SK-N-SH (cell line): ENCODE data around the gene SGPL1. TPM values are rescaled to one million over a fixed set of nuclear protein-coding genes. Genes with fewer than 3 reads are reported as not detected.
A peak's percentile ranks its signal among the peaks of the same experiment; 100 is the strongest.

ENCODE experiments used
- CTCF ChIA-PET: fragments of 300-600, 350-600 bp; formaldehyde crosslinking; extraction: SDS; loops from one replicate; lab custom pipeline; 2021; lab: Yijun Ruan, JAX
- POLR2A ChIA-PET: fragments of 350-600 bp; sonication (Branson Sonifier 250); formaldehyde crosslinking; extraction: SDS; loops from one replicate; lab custom pipeline; 2020; ENCODE audit warnings: antibody characterized with exemption, inconsistent platforms; lab: Yijun Ruan, JAX
- DNase-seq: peaks from one replicate; pipeline ENCODE4 v3.0.0; 2012
- H2AFZ ChIP-seq: fragments of 200-600 bp; sonication (generic); 2 replicates; pipeline ENCODE4 v1.8.1; 2016; ENCODE audit warnings: antibody characterized with exemption, mild to moderate bottlenecking, low read depth
- H3F3A ChIP-seq: fragments of 200-600 bp; sonication (generic); replicated peaks from 2 replicates; pipeline ENCODE3; 2016; ENCODE audit warnings: antibody characterized with exemption, mild to moderate bottlenecking; ENCODE audit not compliant: insufficient read depth
- H3K27ac ChIP-seq, 2 experiments: fragments of 200-500 bp in 1 of 2; fragments of 200-600 bp in 1 of 2; sonication (Bioruptor generic) in 1 of 2; sonication (generic), shearing (Covaris generic) in 1 of 2; 2 replicates each; pipeline versions ENCODE4 v1.5.1 to v1.6.1; 2014 to 2016; ENCODE audit warnings: low read depth in 2 of 2, inconsistent platforms in 1 of 2, low read length in 1 of 2, mild to moderate bottlenecking in 1 of 2, mixed read lengths in 1 of 2
- H3K27me3 ChIP-seq: fragments of 200-600 bp; sonication (generic), shearing (Covaris generic); 2 replicates; pipeline ENCODE4 v1.6.1; 2016; ENCODE audit warnings: mixed run types; ENCODE audit not compliant: insufficient read depth
- H3K36me3 ChIP-seq, 2 experiments: fragments of 200-500 bp in 1 of 2; fragments of 200-600 bp in 1 of 2; sonication (Bioruptor generic) in 1 of 2; sonication (generic) in 1 of 2; replicated peaks in 1 of 2; 2 replicates each; pipeline versions ENCODE3 to v1.5.1; 2014 to 2016; ENCODE audit warnings: low read length in 1 of 2, mild to moderate bottlenecking in 1 of 2; ENCODE audit not compliant: insufficient read depth in 2 of 2, control insufficient read depth in 1 of 2
- H3K4me1 ChIP-seq, 2 experiments: fragments of 200-500 bp in 1 of 2; fragments of 200-600 bp in 1 of 2; sonication (Bioruptor generic) in 1 of 2; sonication (generic), shearing (Covaris generic) in 1 of 2; 2 replicates each; pipeline versions ENCODE4 v1.5.1 to v1.6.1; 2014 to 2016; ENCODE audit warnings: low read depth in 1 of 2, low read length in 1 of 2, mixed run types in 1 of 2; ENCODE audit not compliant: insufficient read depth in 2 of 2, control insufficient read depth in 1 of 2
- H3K4me2 ChIP-seq: fragments of 200-600 bp; sonication (generic), shearing (Covaris generic); 2 replicates; pipeline ENCODE4 v1.6.1; 2017; ENCODE audit warnings: mixed run types
- H3K4me3 ChIP-seq, 2 experiments: fragments of 200-500 bp in 1 of 2; fragments of 200-600 bp in 1 of 2; sonication (Bioruptor generic) in 1 of 2; sonication (generic), shearing (Covaris generic) in 1 of 2; 2 replicates each; pipeline versions ENCODE4 v1.5.1 to v1.8.1; 2014 to 2016; ENCODE audit warnings: low read depth in 2 of 2, inconsistent platforms in 1 of 2, low read length in 1 of 2, mild to moderate bottlenecking in 1 of 2, mixed read lengths in 1 of 2, moderate library complexity in 1 of 2
- H3K79me2 ChIP-seq: fragments of 200-600 bp; sonication (generic); 2 replicates; pipeline ENCODE4 v1.8.1; 2017; ENCODE audit warnings: mild to moderate bottlenecking; ENCODE audit not compliant: insufficient read depth
- H3K9ac ChIP-seq: fragments of 200-600 bp; sonication (generic); 2 replicates; pipeline ENCODE4 v1.6.1; 2017; ENCODE audit warnings: mixed run types
- H3K9me2 ChIP-seq: fragments of 200-600 bp; sonication (generic); 2 replicates; pipeline ENCODE4 v1.6.1; 2017; ENCODE audit warnings: mixed run types
- H3K9me3 ChIP-seq: fragments of 200-600 bp; sonication (generic); 2 replicates; pipeline ENCODE4 v1.6.1; 2017; ENCODE audit warnings: mixed run types, mild to moderate bottlenecking, moderate library complexity
- H4K20me1 ChIP-seq: fragments of 200-600 bp; sonication (generic); 2 replicates; pipeline ENCODE4 v1.6.1; 2017; ENCODE audit warnings: mild to moderate bottlenecking, mixed run types; ENCODE audit not compliant: insufficient read depth
- CTCF ChIP-seq: fragments of 200-600 bp; sonication (generic); IDR thresholded peaks from 2 replicates; pipeline ENCODE4 v1.6.1; 2017; ENCODE audit warnings: antibody characterized with exemption, mild to moderate bottlenecking, moderate library complexity
- ELF1 ChIP-seq: IDR thresholded peaks from 2 replicates; pipeline ENCODE4 v1.4.0; 2012
- EZH2phosphoT487 ChIP-seq: fragments of 200-600 bp; sonication (generic); IDR thresholded peaks from 2 replicates; pipeline ENCODE4 v1.6.1; 2017; ENCODE audit warnings: low read depth, mixed run types, mild to moderate bottlenecking, antibody characterized with exemption, moderate library complexity, borderline replicate concordance
- IRF3 ChIP-seq: fragments of 150-350 bp; IDR thresholded peaks from 2 replicates; pipeline ENCODE4 v1.6.1; 2016; ENCODE audit warnings: mild to moderate bottlenecking, low read depth, low read length
- MXI1 ChIP-seq: IDR thresholded peaks from 2 replicates; pipeline ENCODE4 v1.6.1; 2012; ENCODE audit warnings: mild to moderate bottlenecking, low read depth, low read length, improper control_type of control experiment
- NFIC ChIP-seq: IDR thresholded peaks from 2 replicates; pipeline ENCODE4 v1.4.0; 2012; ENCODE audit warnings: borderline replicate concordance
- POLR2AphosphoS5 ChIP-seq: IDR thresholded peaks from 2 replicates; pipeline ENCODE4 v1.6.1; 2012; ENCODE audit warnings: low read depth, low read length
- RAD21 ChIP-seq: IDR thresholded peaks from 2 replicates; pipeline ENCODE4 v1.6.1; 2012; ENCODE audit warnings: mild to moderate bottlenecking, low read length
- RCOR1 ChIP-seq: fragments of 150-350 bp; IDR thresholded peaks from 2 replicates; pipeline ENCODE4 v1.6.1; 2017; ENCODE audit warnings: antibody characterized with exemption, low read length
- RFX5 ChIP-seq: IDR thresholded peaks from 2 replicates; pipeline ENCODE4 v1.6.1; 2012; ENCODE audit warnings: mild to moderate bottlenecking, improper control_type of control experiment, low read length
- SMC3 ChIP-seq: IDR thresholded peaks from 2 replicates; pipeline ENCODE4 v1.6.1; 2012; ENCODE audit warnings: low read depth, low read length, improper control_type of control experiment
- TAF1 ChIP-seq: IDR thresholded peaks from 2 replicates; pipeline ENCODE4 v1.6.1; 2012; ENCODE audit warnings: low read depth, mild to moderate bottlenecking, low read length, moderate library complexity, borderline replicate concordance
- TEAD4 ChIP-seq: IDR thresholded peaks from 2 replicates; pipeline ENCODE4 v1.4.0; 2012; ENCODE audit warnings: mild to moderate bottlenecking, borderline replicate concordance; ENCODE audit not compliant: insufficient read depth
- YY1 ChIP-seq: IDR thresholded peaks from 2 replicates; pipeline ENCODE4 v1.4.0; 2012; ENCODE audit warnings: low read depth, mild to moderate bottlenecking
- WGBS: methylation state at CpG from one replicate; pipeline ENCODE4 v1.1.6; 2017; ENCODE audit warnings: low lambda C conversion rate; 5-methylcytosine and 5-hydroxymethylcytosine counted together
- polyA plus RNA-seq, 3 experiments: library from polyadenylated mRNA; depleted of rRNA; stranded (reverse); fragments of >200 nt; gene quantifications; 2 replicates each; pipeline ENCODE4 v1.2.3, GENCODE V29; 2012
- TF ChIP-seq, protein P1 (sequence below): IDR thresholded peaks from 2 replicates; pipeline ENCODE4 v1.4.0; 2012; ENCODE audit warnings: low read depth
- TF ChIP-seq, protein P2 (sequence below): IDR thresholded peaks from 2 replicates; pipeline ENCODE4 v1.6.1; 2012; ENCODE audit warnings: mild to moderate bottlenecking, low read depth, low read length, moderate library complexity

The SGPL1 gene
- polyA plus RNA-seq, 1 of the 3 experiments (the other 2 are of a cell fraction), result 11.8 TPM

GRCh38 chr10:70863470-70864160 lies 47.9 kb downstream of the SGPL1 start:
- ChIA-PET POLR2A (no interaction called here), CTCF (interaction anchor here (0.7 to 1.2 kb wide), 3 partner anchors 9 to 17 kb away, joined by 3 to 5 read pairs (median 3); no protein-coding TSS in a partner anchor)
- H2AFZ ChIP-seq, result no peak overlapping the region
- peaks cover 47 to 49% of the 10 kb centered on the region in 2 experiments for H3K36me3 ChIP-seq
- H3K9me3 ChIP-seq, result no peaks in the 10 kb centered on the region
- no peak overlapping the region for H3K9ac ChIP-seq
- no peaks in the 10 kb centered on the region for H3K27me3 ChIP-seq
- no peak for DNase-seq
- H3K4me3 ChIP-seq, result no peak overlapping the region
- H3K79me2 ChIP-seq, result no peaks in the 10 kb centered on the region
- TF ChIP-seq RCOR1 (no peak), IRF3 (no peak), SMC3 (no peak), CTCF (peak; percentile 32), YY1 (no peak), TAF1 (no peak)
- TF ChIP-seq, protein P1, sequence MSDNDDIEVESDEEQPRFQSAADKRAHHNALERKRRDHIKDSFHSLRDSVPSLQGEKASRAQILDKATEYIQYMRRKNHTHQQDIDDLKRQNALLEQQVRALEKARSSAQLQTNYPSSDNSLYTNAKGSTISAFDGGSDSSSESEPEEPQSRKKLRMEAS, result no peak
- TF ChIP-seq, all 33 proteins: peak for 1
- Histone ChIP-seq H4K20me1 (no peaks in the 10 kb centered on the region), H3K9me2 (no peaks in the 10 kb centered on the region), H3K4me2 (no peak overlapping the region), H3K4me1 (peaks cover 0 to 16% of the 10 kb centered on the region in 2 experiments; a peak in 2 of 4 replicates), H3K27ac (no peak overlapping the region), H3F3A (no peaks in the 10 kb centered on the region)

GRCh38 chr10:70864935-70865334 lies 49.2 kb downstream of the SGPL1 start:
- Histone ChIP-seq H3K36me3 (peaks cover 42 to 47% of the 10 kb centered on the region in 2 experiments), H3K79me2 (no peaks in the 10 kb centered on the region), H3K4me1 (peaks cover 0 to 9% of the 10 kb centered on the region in 2 experiments; a peak in 2 of 4 replicates), H2AFZ (no peak overlapping the region), H3K4me2 (no peak overlapping the region), H3K9me2 (no peaks in the 10 kb centered on the region), H3K4me3 (no peak overlapping the region), H3K9ac (no peak overlapping the region), H3F3A (no peaks in the 10 kb centered on the region), H3K9me3 (no peaks in the 10 kb centered on the region), H4K20me1 (no peaks in the 10 kb centered on the region), H3K27ac (no peak overlapping the region), H3K27me3 (no peaks in the 10 kb centered on the region)
- DNase-seq, result no peak
- WGBS, result 94% methylated on average over 1 of the region's 1 CpG
- CTCF ChIA-PET, result interaction anchor here (0.7 to 1.2 kb wide), 5 partner anchors 14 to 316 kb away, joined by 3 to 5 read pairs (median 3); no protein-coding TSS in a partner anchor
- POLR2A ChIA-PET, result no interaction called here
- TF ChIP-seq RFX5 (no peak), MXI1 (no peak), TEAD4 (no peak), ELF1 (no peak), RCOR1 (no peak), NFIC (no peak), EZH2phosphoT487 (no peak), POLR2AphosphoS5 (no peak), CTCF (no peak), RAD21 (no peak)
- TF ChIP-seq, protein P2, sequence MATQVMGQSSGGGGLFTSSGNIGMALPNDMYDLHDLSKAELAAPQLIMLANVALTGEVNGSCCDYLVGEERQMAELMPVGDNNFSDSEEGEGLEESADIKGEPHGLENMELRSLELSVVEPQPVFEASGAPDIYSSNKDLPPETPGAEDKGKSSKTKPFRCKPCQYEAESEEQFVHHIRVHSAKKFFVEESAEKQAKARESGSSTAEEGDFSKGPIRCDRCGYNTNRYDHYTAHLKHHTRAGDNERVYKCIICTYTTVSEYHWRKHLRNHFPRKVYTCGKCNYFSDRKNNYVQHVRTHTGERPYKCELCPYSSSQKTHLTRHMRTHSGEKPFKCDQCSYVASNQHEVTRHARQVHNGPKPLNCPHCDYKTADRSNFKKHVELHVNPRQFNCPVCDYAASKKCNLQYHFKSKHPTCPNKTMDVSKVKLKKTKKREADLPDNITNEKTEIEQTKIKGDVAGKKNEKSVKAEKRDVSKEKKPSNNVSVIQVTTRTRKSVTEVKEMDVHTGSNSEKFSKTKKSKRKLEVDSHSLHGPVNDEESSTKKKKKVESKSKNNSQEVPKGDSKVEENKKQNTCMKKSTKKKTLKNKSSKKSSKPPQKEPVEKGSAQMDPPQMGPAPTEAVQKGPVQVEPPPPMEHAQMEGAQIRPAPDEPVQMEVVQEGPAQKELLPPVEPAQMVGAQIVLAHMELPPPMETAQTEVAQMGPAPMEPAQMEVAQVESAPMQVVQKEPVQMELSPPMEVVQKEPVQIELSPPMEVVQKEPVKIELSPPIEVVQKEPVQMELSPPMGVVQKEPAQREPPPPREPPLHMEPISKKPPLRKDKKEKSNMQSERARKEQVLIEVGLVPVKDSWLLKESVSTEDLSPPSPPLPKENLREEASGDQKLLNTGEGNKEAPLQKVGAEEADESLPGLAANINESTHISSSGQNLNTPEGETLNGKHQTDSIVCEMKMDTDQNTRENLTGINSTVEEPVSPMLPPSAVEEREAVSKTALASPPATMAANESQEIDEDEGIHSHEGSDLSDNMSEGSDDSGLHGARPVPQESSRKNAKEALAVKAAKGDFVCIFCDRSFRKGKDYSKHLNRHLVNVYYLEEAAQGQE, result no peak
